C4-2B (cell line): ENCODE results near the gene CNOT2.

Source experiments
- H3K27ac ChIP-seq: fragments of 450-650 bp; 2 replicates; pipeline ENCODE4 v1.5.1; 2017
- ZFX ChIP-seq: fragments of 450-650 bp; IDR thresholded peaks from 2 replicates; pipeline ENCODE4 v1.6.1; 2017
- TF ChIP-seq, protein P1 (sequence below): fragments of 450-650 bp; conservative IDR thresholded peaks from 2 replicates; pipeline ENCODE4 v1.5.1; 2017; ENCODE audit warnings: mild to moderate bottlenecking

Gene CNOT2

GRCh38 chr12:70260646-70261045 is 17.4 kb downstream of the CNOT2 start:
- H3K27ac ChIP-seq = no peak overlapping the region
- TF ChIP-seq ZFX = no peak
- TF ChIP-seq, protein P1, sequence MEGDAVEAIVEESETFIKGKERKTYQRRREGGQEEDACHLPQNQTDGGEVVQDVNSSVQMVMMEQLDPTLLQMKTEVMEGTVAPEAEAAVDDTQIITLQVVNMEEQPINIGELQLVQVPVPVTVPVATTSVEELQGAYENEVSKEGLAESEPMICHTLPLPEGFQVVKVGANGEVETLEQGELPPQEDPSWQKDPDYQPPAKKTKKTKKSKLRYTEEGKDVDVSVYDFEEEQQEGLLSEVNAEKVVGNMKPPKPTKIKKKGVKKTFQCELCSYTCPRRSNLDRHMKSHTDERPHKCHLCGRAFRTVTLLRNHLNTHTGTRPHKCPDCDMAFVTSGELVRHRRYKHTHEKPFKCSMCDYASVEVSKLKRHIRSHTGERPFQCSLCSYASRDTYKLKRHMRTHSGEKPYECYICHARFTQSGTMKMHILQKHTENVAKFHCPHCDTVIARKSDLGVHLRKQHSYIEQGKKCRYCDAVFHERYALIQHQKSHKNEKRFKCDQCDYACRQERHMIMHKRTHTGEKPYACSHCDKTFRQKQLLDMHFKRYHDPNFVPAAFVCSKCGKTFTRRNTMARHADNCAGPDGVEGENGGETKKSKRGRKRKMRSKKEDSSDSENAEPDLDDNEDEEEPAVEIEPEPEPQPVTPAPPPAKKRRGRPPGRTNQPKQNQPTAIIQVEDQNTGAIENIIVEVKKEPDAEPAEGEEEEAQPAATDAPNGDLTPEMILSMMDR = no peak

GRCh38 chr12:70264067-70264867 is 21.0 kb downstream of the CNOT2 start:
- no peak overlapping the region for H3K27ac ChIP-seq
- no peak for TF ChIP-seq ZFX
- TF ChIP-seq, protein P1 = no peak

GRCh38 chr12:70265132-70265531 is 21.9 kb downstream of the CNOT2 start:
- no peak for TF ChIP-seq ZFX
- TF ChIP-seq, protein P1 = no peak
- no peak overlapping the region for H3K27ac ChIP-seq

- TF ChIP-seq, protein P1 = no peak
- TF ChIP-seq ZFX = no peak
- H3K27ac ChIP-seq = no peak overlapping the region
These were observed 24.3 kb downstream of the CNOT2 start for GRCh38 chr12:70267550-70267949.

DNA sequence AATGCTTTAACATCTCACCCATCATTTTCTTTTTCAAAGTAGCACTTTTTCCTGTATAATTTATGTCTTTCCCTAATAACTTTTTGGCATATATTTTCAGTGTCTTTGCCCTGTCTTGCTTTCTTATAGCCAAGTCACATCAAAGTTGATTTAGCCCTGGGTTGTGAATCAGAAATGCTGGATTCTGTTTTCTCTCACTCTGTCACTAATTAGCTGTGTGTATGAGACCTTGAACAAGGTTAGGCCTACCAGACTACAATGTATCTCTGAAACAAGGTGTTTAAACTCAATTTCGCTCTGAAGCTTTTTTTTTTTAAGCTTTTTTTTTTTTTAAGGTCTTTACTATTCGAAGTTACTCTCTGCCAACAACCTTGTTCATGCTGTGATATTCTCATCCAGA is 25.7 kb downstream of the CNOT2 start:
- no peak overlapping the region for H3K27ac ChIP-seq
- TF ChIP-seq ZFX = no peak

- TF ChIP-seq, protein P1 = no peak
- TF ChIP-seq ZFX = no peak
- H3K27ac ChIP-seq = no peak overlapping the region
These were observed 26.9 kb downstream of the CNOT2 start for GRCh38 chr12:70270108-70270507.

DNA sequence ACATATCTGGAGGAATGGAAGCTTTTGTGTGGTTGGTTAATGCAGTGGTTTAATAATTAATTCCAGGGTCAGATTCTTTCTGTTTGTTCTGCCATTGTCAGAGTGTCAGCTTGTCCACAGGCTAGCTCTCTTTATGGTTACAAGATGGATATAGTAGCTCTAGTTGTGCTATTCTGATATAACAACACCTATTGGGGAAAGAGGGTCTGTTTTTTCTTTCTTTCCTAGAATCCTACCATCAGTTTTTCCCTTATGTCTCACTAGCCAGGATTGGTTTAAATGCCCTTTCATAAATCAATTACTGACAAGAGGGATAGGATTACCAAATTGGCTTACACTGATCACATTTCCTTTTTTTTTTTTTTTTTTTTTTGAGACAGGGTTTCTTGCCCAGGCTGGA is 27.8 kb downstream of the CNOT2 start:
- H3K27ac ChIP-seq = no peak overlapping the region
- TF ChIP-seq, protein P1 = no peak
- no peak for TF ChIP-seq ZFX

- no peak for TF ChIP-seq ZFX
- TF ChIP-seq, protein P1 = no peak
These were observed 29.3 kb downstream of the CNOT2 start for GRCh38 chr12:70272510-70272909.

More at GRCh38 chr12:70272510-70272909, 29.3 kb downstream of the CNOT2 start:
- no peak overlapping the region for H3K27ac ChIP-seq
